Duodenal mucosa (tissue), 2 donors: ENCODE data around the gene PCNT.

Experiments
- H3K27ac ChIP-seq: one replicate; pipeline ENCODE4 v1.7.0; 2013; ENCODE audit warnings: low read depth, low read length
- H3K27me3 ChIP-seq, 2 donors: one replicate each; pipeline ENCODE4 v1.7.0; 2013; ENCODE audit warnings: low read length in 2 of 2, control low read depth in 1 of 2; ENCODE audit not compliant: insufficient read depth in 2 of 2, control insufficient read depth in 1 of 2
- H3K36me3 ChIP-seq, 2 donors: one replicate each; pipeline ENCODE4 v1.7.0; 2013; ENCODE audit warnings: low read length in 2 of 2, control low read depth in 1 of 2; ENCODE audit not compliant: insufficient read depth in 2 of 2, control insufficient read depth in 1 of 2
- H3K4me1 ChIP-seq, 2 donors: one replicate each; pipeline ENCODE4 v1.7.0; 2013; ENCODE audit warnings: low read length in 2 of 2, control low read depth in 1 of 2; ENCODE audit not compliant: insufficient read depth in 2 of 2, control insufficient read depth in 1 of 2
- H3K4me3 ChIP-seq, 2 donors: one replicate each; pipeline ENCODE4 v1.7.0; 2013; ENCODE audit warnings: low read length in 2 of 2, low read depth in 1 of 2
- H3K9ac ChIP-seq, 2 donors: one replicate each; pipeline ENCODE4 v1.7.0; 2013; ENCODE audit warnings: low read length in 2 of 2, low read depth in 1 of 2
- H3K9me3 ChIP-seq, 2 donors: one replicate each; pipeline ENCODE4 v1.7.0; 2013; ENCODE audit warnings: low read length in 2 of 2, control low read depth in 1 of 2; ENCODE audit not compliant: control insufficient read depth in 1 of 2

Gene PCNT

GRCh38 chr21:46329796-46330195 is 5.8 kb downstream of the PCNT start:
- Histone ChIP-seq H3K9ac (no peak overlapping the region), H3K27me3 (no peaks in the 10 kb centered on the region), H3K4me1 (peaks cover 6% of the 10 kb centered on the region in 2 donors), H3K9me3 (no peaks in the 10 kb centered on the region), H3K36me3 (peaks cover 6 to 37% of the 10 kb centered on the region in 2 donors), H3K4me3 (no peak overlapping the region), H3K27ac (no peak overlapping the region)

GRCh38 chr21:46334351-46335140 is 10.6 kb downstream of the PCNT start:
- no peak overlapping the region for H3K9ac ChIP-seq
- H3K4me1 ChIP-seq, result no peaks in the 10 kb centered on the region
- no peak overlapping the region for H3K27ac ChIP-seq
- H3K4me3 ChIP-seq, result no peak overlapping the region
- H3K27me3 ChIP-seq, result no peaks in the 10 kb centered on the region
- H3K36me3 ChIP-seq, result peaks cover 11 to 53% of the 10 kb centered on the region in 2 donors
- no peaks in the 10 kb centered on the region for H3K9me3 ChIP-seq

GRCh38 chr21:46336603-46337002 is 12.6 kb downstream of the PCNT start:
- peaks cover 11 to 53% of the 10 kb centered on the region in 2 donors for H3K36me3 ChIP-seq
- no peaks in the 10 kb centered on the region for H3K9me3 ChIP-seq
- no peak overlapping the region for H3K27ac ChIP-seq

GRCh38 chr21:46340998-46341397 is 17.0 kb downstream of the PCNT start:
- Histone ChIP-seq H3K9me3 (no peaks in the 10 kb centered on the region), H3K36me3 (peaks cover 0 to 43% of the 10 kb centered on the region in 2 donors), H3K4me1 (no peaks in the 10 kb centered on the region), H3K27ac (no peak overlapping the region), H3K27me3 (no peaks in the 10 kb centered on the region), H3K4me3 (no peak overlapping the region), H3K9ac (no peak overlapping the region)

More at GRCh38 chr21:46336603-46337002, 12.6 kb downstream of the PCNT start:
- Histone ChIP-seq H3K9ac (no peak overlapping the region), H3K4me3 (no peak overlapping the region), H3K27me3 (no peaks in the 10 kb centered on the region), H3K4me1 (no peaks in the 10 kb centered on the region)

GRCh38 chr21:46344219-46344915 is 20.4 kb downstream of the PCNT start:
- H3K27me3 ChIP-seq, result no peaks in the 10 kb centered on the region
- H3K9ac ChIP-seq, result no peak overlapping the region
- peaks cover 17 to 51% of the 10 kb centered on the region in 2 donors for H3K36me3 ChIP-seq

GRCh38 chr21:46345861-46346260 is 21.9 kb downstream of the PCNT start:
- H3K36me3 ChIP-seq, result peaks cover 24 to 57% of the 10 kb centered on the region in 2 donors

More at GRCh38 chr21:46344219-46344915, 20.4 kb downstream of the PCNT start:
- no peak overlapping the region for H3K4me3 ChIP-seq
- no peaks in the 10 kb centered on the region for H3K4me1 ChIP-seq
- no peaks in the 10 kb centered on the region for H3K9me3 ChIP-seq
- H3K27ac ChIP-seq, result no peak overlapping the region

GRCh38 chr21:46346296-46347202 is 22.6 kb downstream of the PCNT start:
- no peak overlapping the region for H3K4me3 ChIP-seq
- no peak overlapping the region for H3K27ac ChIP-seq
- H3K4me1 ChIP-seq, result no peaks in the 10 kb centered on the region
- H3K9ac ChIP-seq, result no peak overlapping the region
- H3K36me3 ChIP-seq, result peaks cover 24 to 63% of the 10 kb centered on the region in 2 donors
- no peaks in the 10 kb centered on the region for H3K9me3 ChIP-seq
- no peaks in the 10 kb centered on the region for H3K27me3 ChIP-seq

More at GRCh38 chr21:46345861-46346260, 21.9 kb downstream of the PCNT start:
- Histone ChIP-seq H3K27me3 (no peaks in the 10 kb centered on the region), H3K27ac (no peak overlapping the region), H3K9ac (no peak overlapping the region), H3K4me3 (no peak overlapping the region), H3K9me3 (no peaks in the 10 kb centered on the region), H3K4me1 (no peaks in the 10 kb centered on the region)

- Histone ChIP-seq H3K36me3 (peaks cover 24 to 67% of the 10 kb centered on the region in 2 donors), H3K27ac (no peak overlapping the region), H3K9ac (no peak overlapping the region), H3K27me3 (no peaks in the 10 kb centered on the region), H3K9me3 (no peaks in the 10 kb centered on the region), H3K4me3 (no peak overlapping the region), H3K4me1 (no peaks in the 10 kb centered on the region)
Observed at GRCh38 chr21:46347203-46347550, 23.2 kb downstream of the PCNT start.

- peaks cover 24 to 71% of the 10 kb centered on the region in 2 donors for H3K36me3 ChIP-seq
- H3K4me3 ChIP-seq, result no peak overlapping the region
Observed at GRCh38 chr21:46347791-46348381, 23.9 kb downstream of the PCNT start.

More at GRCh38 chr21:46347791-46348381, 23.9 kb downstream of the PCNT start:
- H3K9me3 ChIP-seq, result no peaks in the 10 kb centered on the region
- H3K27me3 ChIP-seq, result no peaks in the 10 kb centered on the region
- no peak overlapping the region for H3K27ac ChIP-seq
- H3K4me1 ChIP-seq, result no peaks in the 10 kb centered on the region
- H3K9ac ChIP-seq, result no peak overlapping the region
